Neural crest cell (in vitro differentiated cells): ENCODE measurements around the gene EMP3. TPM values are rescaled to one million over a fixed set of nuclear protein-coding genes. Genes with fewer than 3 reads are reported as not detected.

ENCODE experiments used
- DNase-seq: peaks from one replicate; pipeline ENCODE4 v3.0.0; 2021; ENCODE audit warnings: low read depth, mixed read lengths, low spot score
- H3K27ac Mint-ChIP-seq: one replicate; pipeline ENCODE4 v1.8.0; 2021; ENCODE audit warnings: mild to moderate bottlenecking, mixed read lengths; ENCODE audit not compliant: unreplicated experiment
- H3K27me3 Mint-ChIP-seq: 2 replicates; pipeline ENCODE4 v1.8.0; 2021; ENCODE audit warnings: low read depth, mild to moderate bottlenecking, mixed read lengths
- H3K36me3 Mint-ChIP-seq: 2 replicates; pipeline ENCODE4 v1.8.0; 2021; ENCODE audit warnings: low read depth, mild to moderate bottlenecking, mixed read lengths
- H3K4me1 Mint-ChIP-seq: 2 replicates; pipeline ENCODE4 v1.8.0; 2021; ENCODE audit warnings: mixed read lengths
- H3K4me3 Mint-ChIP-seq: one replicate; pipeline ENCODE4 v1.8.0; 2021; ENCODE audit warnings: mild to moderate bottlenecking, mixed read lengths
- H3K9me3 Mint-ChIP-seq: 2 replicates; pipeline ENCODE4 v1.8.0; 2021; ENCODE audit warnings: mixed read lengths
- total RNA-seq: library from RNA; stranded (reverse); gene quantifications from 2 replicates; pipeline ENCODE4 v1.2.1, GENCODE V29; 2021
- TF ChIP-seq, protein P1 (sequence below): fragments of 200-600 bp; sonication (generic); conservative IDR thresholded peaks from 2 replicates; pipeline ENCODE4 v1.5.0; 2021; ENCODE audit warnings: antibody characterized with exemption, mild to moderate bottlenecking

Gene EMP3
- total RNA-seq, 1 donor from 2014 or later: 30.5 TPM

DNA sequence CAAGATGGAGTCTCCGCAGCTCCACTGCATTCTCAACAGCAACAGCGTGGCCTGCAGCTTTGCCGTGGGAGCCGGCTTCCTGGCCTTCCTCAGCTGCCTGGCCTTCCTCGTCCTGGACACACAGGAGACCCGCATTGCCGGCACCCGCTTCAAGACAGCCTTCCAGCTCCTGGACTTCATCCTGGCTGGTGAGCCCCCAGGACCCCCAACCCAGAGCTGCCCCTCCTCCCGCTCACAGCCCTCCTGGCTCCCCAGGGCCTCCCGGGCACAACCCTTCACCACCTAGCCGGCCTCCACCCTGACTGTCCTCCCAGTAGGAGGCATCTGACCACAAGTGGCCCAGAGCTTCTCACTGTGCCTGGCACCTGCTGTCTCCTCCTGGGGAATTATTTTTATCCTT is 48.2 kb downstream of the EMP3 start:
- H3K9me3 Mint-ChIP-seq: no peaks in the 10 kb centered on the region
- TF ChIP-seq, protein P1, sequence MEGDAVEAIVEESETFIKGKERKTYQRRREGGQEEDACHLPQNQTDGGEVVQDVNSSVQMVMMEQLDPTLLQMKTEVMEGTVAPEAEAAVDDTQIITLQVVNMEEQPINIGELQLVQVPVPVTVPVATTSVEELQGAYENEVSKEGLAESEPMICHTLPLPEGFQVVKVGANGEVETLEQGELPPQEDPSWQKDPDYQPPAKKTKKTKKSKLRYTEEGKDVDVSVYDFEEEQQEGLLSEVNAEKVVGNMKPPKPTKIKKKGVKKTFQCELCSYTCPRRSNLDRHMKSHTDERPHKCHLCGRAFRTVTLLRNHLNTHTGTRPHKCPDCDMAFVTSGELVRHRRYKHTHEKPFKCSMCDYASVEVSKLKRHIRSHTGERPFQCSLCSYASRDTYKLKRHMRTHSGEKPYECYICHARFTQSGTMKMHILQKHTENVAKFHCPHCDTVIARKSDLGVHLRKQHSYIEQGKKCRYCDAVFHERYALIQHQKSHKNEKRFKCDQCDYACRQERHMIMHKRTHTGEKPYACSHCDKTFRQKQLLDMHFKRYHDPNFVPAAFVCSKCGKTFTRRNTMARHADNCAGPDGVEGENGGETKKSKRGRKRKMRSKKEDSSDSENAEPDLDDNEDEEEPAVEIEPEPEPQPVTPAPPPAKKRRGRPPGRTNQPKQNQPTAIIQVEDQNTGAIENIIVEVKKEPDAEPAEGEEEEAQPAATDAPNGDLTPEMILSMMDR: no peak
- no peak for DNase-seq
- H3K4me3 Mint-ChIP-seq: no peak overlapping the region
- no peaks in the 10 kb centered on the region for H3K36me3 Mint-ChIP-seq
- peaks cover 3% of the 10 kb centered on the region for H3K4me1 Mint-ChIP-seq
- H3K27ac Mint-ChIP-seq: no peak overlapping the region
- no peaks in the 10 kb centered on the region for H3K27me3 Mint-ChIP-seq

GRCh38 chr19:48378194-48378570 is 52.8 kb downstream of the EMP3 start:
- TF ChIP-seq, protein P1: no peak
- peaks cover 3% of the 10 kb centered on the region for H3K4me1 Mint-ChIP-seq

DNA sequence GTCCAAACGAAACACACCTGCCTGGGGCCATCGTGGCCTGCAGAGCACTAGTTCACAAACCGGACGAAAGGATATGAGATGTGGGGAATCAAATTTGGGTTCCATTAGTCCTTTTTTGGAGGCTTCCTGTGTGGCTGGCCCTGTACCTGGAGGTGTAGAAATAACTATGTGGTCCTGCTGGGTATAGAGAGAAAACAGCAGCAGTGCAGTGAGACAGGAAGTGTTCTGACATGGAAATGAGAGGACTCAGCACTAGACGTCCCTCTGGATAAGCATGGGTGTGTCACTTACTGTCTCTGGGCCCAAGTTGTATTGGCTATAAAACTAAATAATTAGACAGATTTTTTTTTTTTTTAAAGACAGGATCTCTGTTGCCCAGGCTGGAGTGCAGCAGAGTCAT is 53.7 kb downstream of the EMP3 start:
- no peak overlapping the region for H3K27ac Mint-ChIP-seq

More at GRCh38 chr19:48378194-48378570, 52.8 kb downstream of the EMP3 start:
- H3K4me3 Mint-ChIP-seq: no peak overlapping the region
- no peaks in the 10 kb centered on the region for H3K9me3 Mint-ChIP-seq
- no peak for DNase-seq
- no peaks in the 10 kb centered on the region for H3K27me3 Mint-ChIP-seq
- no peaks in the 10 kb centered on the region for H3K36me3 Mint-ChIP-seq
- no peak overlapping the region for H3K27ac Mint-ChIP-seq

More for the DNA sequence above, 53.7 kb downstream of the EMP3 start:
- H3K4me1 Mint-ChIP-seq: peaks cover 3% of the 10 kb centered on the region
- H3K36me3 Mint-ChIP-seq: peaks cover 1% of the 10 kb centered on the region
- no peak for DNase-seq
- no peaks in the 10 kb centered on the region for H3K27me3 Mint-ChIP-seq
- no peaks in the 10 kb centered on the region for H3K9me3 Mint-ChIP-seq
- H3K4me3 Mint-ChIP-seq: no peak overlapping the region
- TF ChIP-seq, protein P1: no peak

Other genes with a start within 250 kb of the EMP3 start
- 1.1 and 2.0 TPM in 2 replicates for gene PLA2G4C, start 214.7 kb upstream of the EMP3 start, total RNA-seq
- 144 and 156 TPM in 2 replicates for gene LIG1, start 155.2 kb upstream of the EMP3 start, total RNA-seq
- gene ZSWIM9, start 154.9 kb upstream of the EMP3 start, total RNA-seq: 11.2 and 13.4 TPM in 2 replicates
- 65.8 and 73.8 TPM in 2 replicates for gene CARD8, start 69.6 kb upstream of the EMP3 start, total RNA-seq
- gene ZNF114, start 55.5 kb upstream of the EMP3 start, total RNA-seq: 9.8 and 11.2 TPM in 2 replicates
- 6.8 and 8.4 TPM in 2 replicates for gene TMEM143, start 38.4 kb downstream of the EMP3 start, total RNA-seq
- not detected in 2 replicates for gene SYNGR4, start 38.8 kb downstream of the EMP3 start, total RNA-seq
- gene KDELR1, start 66.0 kb downstream of the EMP3 start, total RNA-seq: 163 and 172 TPM in 2 replicates
- 0.68 and 0.75 TPM in 2 replicates for gene GRIN2D, start 68.1 kb downstream of the EMP3 start, total RNA-seq
- 52.1 and 56.1 TPM in 2 replicates for gene GRWD1, start 120.4 kb downstream of the EMP3 start, total RNA-seq
- 1.5 and 2.0 TPM in 2 replicates for gene KCNJ14, start 130.0 kb downstream of the EMP3 start, total RNA-seq
- 172 and 196 TPM in 2 replicates for gene CYTH2, start 143.8 kb downstream of the EMP3 start, total RNA-seq
- gene LMTK3, start 186.3 kb downstream of the EMP3 start, total RNA-seq: 3.1 and 3.3 TPM in 2 replicates
- not detected in 2 replicates for gene SULT2B1, start 226.6 kb downstream of the EMP3 start, total RNA-seq